Chondrocyte (in vitro differentiated cells): ENCODE data around the gene GPR176. TPM values are rescaled to one million over a fixed set of nuclear protein-coding genes. Genes with fewer than 3 reads are reported as not detected.

Source experiments
- DNase-seq: peaks from one replicate; pipeline ENCODE4 v3.0.0; 2021; ENCODE audit warnings: mixed read lengths, low spot score
- H3K27ac Mint-ChIP-seq: one replicate; pipeline ENCODE4 v1.8.0; 2021; ENCODE audit warnings: mild to moderate bottlenecking, moderate library complexity, mixed read lengths; ENCODE audit not compliant: unreplicated experiment
- H3K27me3 Mint-ChIP-seq: 2 replicates; pipeline ENCODE4 v1.8.0; 2021; ENCODE audit warnings: low read depth, mixed read lengths
- H3K36me3 Mint-ChIP-seq: 2 replicates; pipeline ENCODE4 v1.8.0; 2021; ENCODE audit warnings: low read depth, mixed read lengths
- H3K4me1 Mint-ChIP-seq: 2 replicates; pipeline ENCODE4 v1.8.0; 2021; ENCODE audit warnings: low read depth, mild to moderate bottlenecking, mixed read lengths
- H3K4me3 Mint-ChIP-seq: one replicate; pipeline ENCODE4 v1.8.0; 2021; ENCODE audit warnings: mild to moderate bottlenecking, moderate library complexity, mixed read lengths; ENCODE audit not compliant: unreplicated experiment
- H3K9me3 Mint-ChIP-seq: 2 replicates; pipeline ENCODE4 v1.8.0; 2021; ENCODE audit warnings: low read depth, mixed read lengths
- CTCF ChIP-seq: fragments of 200-600 bp; sonication (generic); IDR thresholded peaks from 2 replicates; pipeline ENCODE4 v1.5.0; 2021; ENCODE audit warnings: antibody characterized with exemption, mild to moderate bottlenecking, moderate library complexity
- total RNA-seq: library from RNA; stranded (reverse); gene quantifications from 3 replicates; pipeline ENCODE4 v1.2.1, GENCODE V29; 2021

Gene GPR176
- total RNA-seq, 1 donor from 2014 or later, result 31.1 TPM

GRCh38 chr15:39920510-39921273 lies 626 bp upstream of the GPR176 start:
- Mint-ChIP-seq H3K27me3 (no peaks in the 10 kb centered on the region), H3K36me3 (no peaks in the 10 kb centered on the region), H3K4me1 (peaks cover 32% of the 10 kb centered on the region), H3K9me3 (no peaks in the 10 kb centered on the region), H3K4me3 (peak overlapping the region; percentile 86), H3K27ac (peak overlapping the region; percentile 96)
- peak; percentile 53 for TF ChIP-seq CTCF
- DNase-seq, result peak; percentile 91

GRCh38 chr15:39919411-39919747 lies 687 bp downstream of the GPR176 start:
- DNase-seq, result no peak
- Mint-ChIP-seq H3K4me1 (peaks cover 32% of the 10 kb centered on the region), H3K9me3 (peaks cover 7% of the 10 kb centered on the region), H3K27me3 (no peaks in the 10 kb centered on the region), H3K4me3 (peak overlapping the region; percentile 86), H3K36me3 (no peaks in the 10 kb centered on the region), H3K27ac (peak overlapping the region; percentile 88)
- TF ChIP-seq CTCF, result no peak

GRCh38 chr15:39918688-39919385 lies 1.2 kb downstream of the GPR176 start:
- TF ChIP-seq CTCF, result no peak
- H3K27me3 Mint-ChIP-seq, result no peaks in the 10 kb centered on the region
- H3K4me3 Mint-ChIP-seq, result peak overlapping the region; percentile 86
- H3K9me3 Mint-ChIP-seq, result peaks cover 7% of the 10 kb centered on the region
- H3K36me3 Mint-ChIP-seq, result no peaks in the 10 kb centered on the region
- H3K27ac Mint-ChIP-seq, result peak overlapping the region; percentile 88
- no peak for DNase-seq
- peaks cover 32% of the 10 kb centered on the region for H3K4me1 Mint-ChIP-seq

GRCh38 chr15:39914977-39915376 lies 5.1 kb downstream of the GPR176 start:
- Mint-ChIP-seq H3K9me3 (peaks cover 7% of the 10 kb centered on the region), H3K4me3 (no peak overlapping the region), H3K36me3 (no peaks in the 10 kb centered on the region), H3K27ac (no peak overlapping the region), H3K4me1 (peaks cover 17% of the 10 kb centered on the region), H3K27me3 (no peaks in the 10 kb centered on the region)
- no peak for TF ChIP-seq CTCF
- no peak for DNase-seq

- Mint-ChIP-seq H3K4me3 (no peak overlapping the region), H3K4me1 (peaks cover 24% of the 10 kb centered on the region), H3K36me3 (no peaks in the 10 kb centered on the region), H3K27ac (no peak overlapping the region), H3K27me3 (no peaks in the 10 kb centered on the region), H3K9me3 (no peaks in the 10 kb centered on the region)
- no peak for DNase-seq
- TF ChIP-seq CTCF, result no peak
These were observed 11.1 kb downstream of the GPR176 start for GRCh38 chr15:39909007-39909406.
